IMR-90 (cell line): ENCODE data around the gene KIRREL2. TPM values are rescaled to one million over a fixed set of nuclear protein-coding genes. Genes with fewer than 3 reads are reported as not detected.

Experiments
- ATAC-seq: fragments of 200-7000 bp; cut with Tn5 transposase; 2 replicates; pipeline ENCODE4 v1.9.1; 2020; ENCODE audit warnings: low read depth, mild to moderate bottlenecking, moderate library complexity
- BruUV-seq: library from RNA; stranded (reverse); fragments of 400-500 nt; replicated peaks from 2 replicates; lab custom pipeline; 2021; lab: Mats Ljungman, UMichigan
- CTCF ChIA-PET: fragments of 300-600 bp; formaldehyde crosslinking; extraction: SDS; loops from one replicate; lab custom pipeline; 2021; ENCODE audit warnings: antibody characterized with exemption; lab: Yijun Ruan, JAX
- POLR2A ChIA-PET: fragments of 300-600 bp; sonication (Branson Sonifier 250); formaldehyde crosslinking; loops from one replicate; lab custom pipeline; 2022; ENCODE audit warnings: antibody characterized with exemption; ENCODE audit not compliant: unreplicated experiment; lab: Charles Lee
- DNase-seq: peaks from one replicate; pipeline ENCODE4 v3.0.0; 2013
- H2AFZ ChIP-seq: replicated peaks from 2 replicates; pipeline ENCODE3; 2013; ENCODE audit warnings: low read length, mild to moderate bottlenecking; ENCODE audit not compliant: poor library complexity
- H2AK5ac ChIP-seq: 2 replicates; pipeline ENCODE4 v1.6.1; 2013; ENCODE audit warnings: low read depth, low read length, inconsistent platforms
- H2AK9ac ChIP-seq: replicated peaks from 2 replicates; pipeline ENCODE3; 2013; ENCODE audit warnings: mild to moderate bottlenecking, low read depth, low read length, moderate library complexity; ENCODE audit not compliant: poor library complexity
- H2BK120ac ChIP-seq: 2 replicates; pipeline ENCODE4 v1.6.1; 2013; ENCODE audit warnings: low read depth, low read length, inconsistent platforms
- H2BK15ac ChIP-seq: 3 replicates; pipeline ENCODE4 v1.6.1; 2013; ENCODE audit warnings: low read depth, low read length, inconsistent platforms
- H2BK20ac ChIP-seq: 2 replicates; pipeline ENCODE4 v1.6.1; 2013; ENCODE audit warnings: low read depth, mild to moderate bottlenecking, inconsistent platforms, low read length, moderate library complexity
- H2BK5ac ChIP-seq: 2 replicates; pipeline ENCODE4 v1.6.1; 2013; ENCODE audit warnings: mild to moderate bottlenecking, low read depth, low read length, inconsistent platforms; ENCODE audit not compliant: poor library complexity, severe bottlenecking
- H3K14ac ChIP-seq: replicated peaks from 2 replicates; pipeline ENCODE4 v1.6.1; 2013; ENCODE audit warnings: low read depth, low read length, inconsistent platforms
- H3K18ac ChIP-seq: 2 replicates; pipeline ENCODE4 v1.6.1; 2013; ENCODE audit warnings: low read depth, low read length, control low read depth
- H3K23ac ChIP-seq: 2 replicates; pipeline ENCODE4 v1.6.1; 2013; ENCODE audit warnings: low read depth, low read length, inconsistent platforms
- H3K27ac ChIP-seq: 2 replicates; pipeline ENCODE4 v1.5.1; 2013; ENCODE audit warnings: mild to moderate bottlenecking, control low read depth, low read length; ENCODE audit not compliant: insufficient read depth
- H3K27me3 ChIP-seq: 2 replicates; pipeline ENCODE4 v1.6.1; 2013; ENCODE audit warnings: low read length; ENCODE audit not compliant: control insufficient read depth, insufficient read depth
- H3K36me3 ChIP-seq: 2 replicates; pipeline ENCODE4 v1.6.1; 2013; ENCODE audit warnings: low read length, mixed read lengths; ENCODE audit not compliant: control insufficient read depth, insufficient read depth
- H3K4ac ChIP-seq: 2 replicates; pipeline ENCODE4 v1.6.1; 2013; ENCODE audit warnings: low read depth, low read length, inconsistent platforms
- H3K4me1 ChIP-seq: 2 replicates; pipeline ENCODE4 v1.6.1; 2013; ENCODE audit warnings: low read length, mixed read lengths; ENCODE audit not compliant: control insufficient read depth, insufficient read depth
- H3K4me2 ChIP-seq: 2 replicates; pipeline ENCODE4 v1.6.1; 2013; ENCODE audit warnings: low read depth, mild to moderate bottlenecking, control low read depth, low read length, moderate library complexity
- H3K4me3 ChIP-seq: 2 replicates; pipeline ENCODE4 v1.5.1; 2013; ENCODE audit warnings: low read depth, mild to moderate bottlenecking, control low read depth, low read length, moderate library complexity; ENCODE audit not compliant: insufficient read depth
- H3K56ac ChIP-seq: 2 replicates; pipeline ENCODE4 v1.6.1; 2013; ENCODE audit warnings: low read length, inconsistent platforms; ENCODE audit not compliant: insufficient read depth; ENCODE audit errors: extremely low read depth
- H3K79me1 ChIP-seq, 2 experiments: 2 replicates each; pipeline ENCODE4 v1.6.1; 2013; ENCODE audit warnings: low read length in 2 of 2, inconsistent platforms in 1 of 2, low read depth in 1 of 2
- H3K9ac ChIP-seq: 2 replicates; pipeline ENCODE4 v1.6.1; 2013; ENCODE audit warnings: low read depth, low read length, control low read depth
- H3K9me1 ChIP-seq: 2 replicates; pipeline ENCODE4 v1.6.1; 2013; ENCODE audit warnings: low read length, inconsistent platforms; ENCODE audit not compliant: insufficient read depth
- H3K9me3 ChIP-seq: 2 replicates; pipeline ENCODE4 v1.6.1; 2013; ENCODE audit warnings: low read length; ENCODE audit not compliant: control insufficient read depth, insufficient read depth
- H4K20me1 ChIP-seq: 2 replicates; pipeline ENCODE4 v1.6.1; 2013; ENCODE audit warnings: low read length, inconsistent platforms; ENCODE audit not compliant: insufficient read depth
- H4K5ac ChIP-seq: 2 replicates; pipeline ENCODE4 v1.6.1; 2013; ENCODE audit warnings: mild to moderate bottlenecking, low read depth, low read length, control low read depth
- H4K8ac ChIP-seq, 2 experiments: 2 replicates each; pipeline ENCODE4 v1.6.1; 2013; ENCODE audit warnings: low read depth in 2 of 2, low read length in 2 of 2, control low read depth in 1 of 2, inconsistent platforms in 1 of 2
- H4K91ac ChIP-seq: 2 replicates; pipeline ENCODE4 v1.6.1; 2013; ENCODE audit warnings: low read depth, low read length, inconsistent platforms; ENCODE audit not compliant: insufficient read depth
- BHLHE40 ChIP-seq: fragments of 150-350 bp; IDR thresholded peaks from 2 replicates; pipeline ENCODE4 v1.6.1; 2016; ENCODE audit warnings: mild to moderate bottlenecking, low read depth, low read length
- CEBPB ChIP-seq: IDR thresholded peaks from 2 replicates; pipeline ENCODE4 v1.6.1; 2012; ENCODE audit warnings: low read depth, low read length, improper control_type of control experiment
- CHD1 ChIP-seq: IDR thresholded peaks from 2 replicates; pipeline ENCODE4 v1.6.1; 2012; ENCODE audit warnings: low read depth, low read length, improper control_type of control experiment
- MAFK ChIP-seq: IDR thresholded peaks from 2 replicates; pipeline ENCODE4 v1.6.1; 2012; ENCODE audit warnings: low read depth, low read length, improper control_type of control experiment
- NFE2L2 ChIP-seq: fragments of 150-350 bp; IDR thresholded peaks from 2 replicates; pipeline ENCODE4 v1.6.1; 2016; ENCODE audit warnings: low read depth, mild to moderate bottlenecking, low read length
- RAD21 ChIP-seq: IDR thresholded peaks from 2 replicates; pipeline ENCODE4 v1.6.1; 2012; ENCODE audit warnings: low read length, improper control_type of control experiment
- SMC3 ChIP-seq: fragments of 150-350 bp; IDR thresholded peaks from 2 replicates; pipeline ENCODE4 v1.6.1; 2016; ENCODE audit warnings: low read depth, mild to moderate bottlenecking, antibody characterized with exemption, low read length, moderate library complexity
- WGBS, 2 experiments: methylation state at CpG; one replicate each; pipeline versions ENCODE4 v1.1.5 to v1.1.7; 2013; ENCODE audit warnings: missing lambda C conversion rate in 2 of 2; ENCODE audit not compliant: insufficient read length in 1 of 2; ENCODE audit errors: extremely low coverage in 2 of 2; 5-methylcytosine and 5-hydroxymethylcytosine counted together
- dilution Hi-C: fragments of 300-500 bp; cut with HindIII; formaldehyde crosslinking; loops from one replicate; pipeline ENCODE4 v1.14.3; 2018; ENCODE audit warnings: low sequenced_read_pairs; ENCODE audit not compliant: unreplicated experiment
- in situ Hi-C: fragments of 300-500 bp; cut with MboI; formaldehyde crosslinking; loops from 3 replicates; pipeline ENCODE4 v1.14.3; 2019; ENCODE audit warnings: low sequenced_read_pairs, inconsistent platforms, mixed read lengths
- intact Hi-C: fragments of 100-400 bp; cut with micrococcal nuclease; formaldehyde crosslinking; loops from 2 replicates; pipeline ENCODE4 v1.10.0; 2022
- polyA plus RNA-seq, 3 experiments: library from polyadenylated mRNA; depleted of rRNA; stranded (reverse); fragments of >200 nt; gene quantifications; 2 replicates each; pipeline ENCODE4 v1.2.3, GENCODE V29; 2012; ENCODE audit warnings: low replicate concordance in 1 of 3
- total RNA-seq: library from RNA; depleted of rRNA; stranded (reverse); fragments of >200 nt; gene quantifications from 2 replicates; pipeline ENCODE4 v1.2.3, GENCODE V29; 2012
- TF ChIP-seq, protein P1 (sequence below): conservative IDR thresholded peaks from 2 replicates; pipeline ENCODE4 v1.5.1; 2012; ENCODE audit warnings: mild to moderate bottlenecking, low read depth, low read length, improper control_type of control experiment

Gene KIRREL2
- total and polyA plus RNA-seq, 2 of the 4 experiments (the other 2 are of a cell fraction): not detected

DNA sequence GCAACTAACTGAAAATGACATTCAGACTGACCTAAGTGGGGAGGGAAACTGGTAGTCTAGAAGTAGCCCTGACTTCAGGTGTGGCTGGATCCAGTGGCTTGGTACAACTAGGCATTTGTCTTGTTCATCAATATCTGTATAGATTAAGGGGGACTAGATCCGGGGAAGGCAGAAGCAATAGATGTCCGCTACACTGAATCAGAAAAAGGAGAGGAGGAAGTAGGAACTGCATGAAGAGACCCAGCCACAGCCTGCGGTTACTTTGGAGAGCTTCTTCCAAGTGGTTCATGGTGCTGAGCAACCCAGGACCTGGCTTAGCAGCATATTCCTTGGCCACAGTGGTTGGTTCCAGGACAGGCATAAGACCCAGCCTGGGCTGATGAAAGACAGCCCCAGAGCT, 34.1 kb upstream of the KIRREL2 start:
- H4K5ac ChIP-seq: no peak overlapping the region
- H2AK9ac ChIP-seq: no peak overlapping the region
- no peak overlapping the region for H3K27ac ChIP-seq
- ChIA-PET POLR2A (no interaction called here), CTCF (no interaction called here)
- no peak overlapping the region for H3K14ac ChIP-seq
- no peak for DNase-seq
- BruUV-seq: no TSS peak
- intact Hi-C loops: no loop called here
- TF ChIP-seq BHLHE40: no peak
- TF ChIP-seq NFE2L2: no peak
- TF ChIP-seq SMC3: no peak
- TF ChIP-seq RAD21: no peak
- TF ChIP-seq, protein P1, sequence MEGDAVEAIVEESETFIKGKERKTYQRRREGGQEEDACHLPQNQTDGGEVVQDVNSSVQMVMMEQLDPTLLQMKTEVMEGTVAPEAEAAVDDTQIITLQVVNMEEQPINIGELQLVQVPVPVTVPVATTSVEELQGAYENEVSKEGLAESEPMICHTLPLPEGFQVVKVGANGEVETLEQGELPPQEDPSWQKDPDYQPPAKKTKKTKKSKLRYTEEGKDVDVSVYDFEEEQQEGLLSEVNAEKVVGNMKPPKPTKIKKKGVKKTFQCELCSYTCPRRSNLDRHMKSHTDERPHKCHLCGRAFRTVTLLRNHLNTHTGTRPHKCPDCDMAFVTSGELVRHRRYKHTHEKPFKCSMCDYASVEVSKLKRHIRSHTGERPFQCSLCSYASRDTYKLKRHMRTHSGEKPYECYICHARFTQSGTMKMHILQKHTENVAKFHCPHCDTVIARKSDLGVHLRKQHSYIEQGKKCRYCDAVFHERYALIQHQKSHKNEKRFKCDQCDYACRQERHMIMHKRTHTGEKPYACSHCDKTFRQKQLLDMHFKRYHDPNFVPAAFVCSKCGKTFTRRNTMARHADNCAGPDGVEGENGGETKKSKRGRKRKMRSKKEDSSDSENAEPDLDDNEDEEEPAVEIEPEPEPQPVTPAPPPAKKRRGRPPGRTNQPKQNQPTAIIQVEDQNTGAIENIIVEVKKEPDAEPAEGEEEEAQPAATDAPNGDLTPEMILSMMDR: no peak
- TF ChIP-seq MAFK: no peak
- TF ChIP-seq CHD1: no peak
- TF ChIP-seq CEBPB: no peak
- ATAC-seq: no peak
- no peak overlapping the region for H3K4me2 ChIP-seq
- dilution Hi-C loops: no loop called here
- no peak overlapping the region for H4K8ac ChIP-seq
- H2BK120ac ChIP-seq: no peak overlapping the region
- no peak overlapping the region for H2BK5ac ChIP-seq
- H3K27me3 ChIP-seq: peaks cover 6% of the 10 kb centered on the region; the same call in 1 of the 2 replicates
- no peak overlapping the region for H2BK20ac ChIP-seq
- no peak overlapping the region for H3K56ac ChIP-seq
- no peaks in the 10 kb centered on the region for H3K9me1 ChIP-seq
- H4K91ac ChIP-seq: no peak overlapping the region
- H4K20me1 ChIP-seq: no peaks in the 10 kb centered on the region
- H2BK15ac ChIP-seq: no peak overlapping the region
- H3K79me1 ChIP-seq: no peaks in the 10 kb centered on the region
- 73% methylated on average over 2 of the region's 3 CpGs; no CpG with 5 or more reads in 1 of the 2 experiments for WGBS, 2 experiments
- H3K9me3 ChIP-seq: no peaks in the 10 kb centered on the region
- H3K36me3 ChIP-seq: no peaks in the 10 kb centered on the region
- no peak overlapping the region for H3K9ac ChIP-seq
- no peak overlapping the region for H3K23ac ChIP-seq
- no peak overlapping the region for H3K4ac ChIP-seq
- H3K18ac ChIP-seq: no peak overlapping the region
- no peak overlapping the region for H2AFZ ChIP-seq
- in situ Hi-C loops: no loop called here
- H3K4me1 ChIP-seq: no peaks in the 10 kb centered on the region
- no peak overlapping the region for H2AK5ac ChIP-seq
- H3K4me3 ChIP-seq: no peak overlapping the region
